IMR-90 (cell line): Measurements from ENCODE around the gene DCST2. TPM values are rescaled to one million over a fixed set of nuclear protein-coding genes. Genes with fewer than 3 reads are reported as not detected.

ENCODE experiments used
- ATAC-seq: fragments of 200-7000 bp; cut with Tn5 transposase; 2 replicates; pipeline ENCODE4 v1.9.1; 2020; ENCODE audit warnings: low read depth, mild to moderate bottlenecking, moderate library complexity
- BruUV-seq: library from RNA; stranded (reverse); fragments of 400-500 nt; replicated peaks from 2 replicates; lab custom pipeline; 2021; lab: Mats Ljungman, UMichigan
- CTCF ChIA-PET: fragments of 300-600 bp; formaldehyde crosslinking; extraction: SDS; loops from one replicate; lab custom pipeline; 2021; ENCODE audit warnings: antibody characterized with exemption; lab: Yijun Ruan, JAX
- POLR2A ChIA-PET: fragments of 300-600 bp; sonication (Branson Sonifier 250); formaldehyde crosslinking; loops from one replicate; lab custom pipeline; 2022; ENCODE audit warnings: antibody characterized with exemption; ENCODE audit not compliant: unreplicated experiment; lab: Charles Lee
- DNase-seq: peaks from one replicate; pipeline ENCODE4 v3.0.0; 2013
- H2AFZ ChIP-seq: replicated peaks from 2 replicates; pipeline ENCODE3; 2013; ENCODE audit warnings: low read length, mild to moderate bottlenecking; ENCODE audit not compliant: poor library complexity
- H2AK5ac ChIP-seq: 2 replicates; pipeline ENCODE4 v1.6.1; 2013; ENCODE audit warnings: low read depth, low read length, inconsistent platforms
- H2AK9ac ChIP-seq: replicated peaks from 2 replicates; pipeline ENCODE3; 2013; ENCODE audit warnings: mild to moderate bottlenecking, low read depth, low read length, moderate library complexity; ENCODE audit not compliant: poor library complexity
- H2BK120ac ChIP-seq: 2 replicates; pipeline ENCODE4 v1.6.1; 2013; ENCODE audit warnings: low read depth, low read length, inconsistent platforms
- H2BK15ac ChIP-seq: 3 replicates; pipeline ENCODE4 v1.6.1; 2013; ENCODE audit warnings: low read depth, low read length, inconsistent platforms
- H2BK20ac ChIP-seq: 2 replicates; pipeline ENCODE4 v1.6.1; 2013; ENCODE audit warnings: low read depth, mild to moderate bottlenecking, inconsistent platforms, low read length, moderate library complexity
- H2BK5ac ChIP-seq: 2 replicates; pipeline ENCODE4 v1.6.1; 2013; ENCODE audit warnings: mild to moderate bottlenecking, low read depth, low read length, inconsistent platforms; ENCODE audit not compliant: poor library complexity, severe bottlenecking
- H3K14ac ChIP-seq: replicated peaks from 2 replicates; pipeline ENCODE4 v1.6.1; 2013; ENCODE audit warnings: low read depth, low read length, inconsistent platforms
- H3K18ac ChIP-seq: 2 replicates; pipeline ENCODE4 v1.6.1; 2013; ENCODE audit warnings: low read depth, low read length, control low read depth
- H3K23ac ChIP-seq: 2 replicates; pipeline ENCODE4 v1.6.1; 2013; ENCODE audit warnings: low read depth, low read length, inconsistent platforms
- H3K27ac ChIP-seq: 2 replicates; pipeline ENCODE4 v1.5.1; 2013; ENCODE audit warnings: mild to moderate bottlenecking, control low read depth, low read length; ENCODE audit not compliant: insufficient read depth
- H3K27me3 ChIP-seq: 2 replicates; pipeline ENCODE4 v1.6.1; 2013; ENCODE audit warnings: low read length; ENCODE audit not compliant: control insufficient read depth, insufficient read depth
- H3K36me3 ChIP-seq: 2 replicates; pipeline ENCODE4 v1.6.1; 2013; ENCODE audit warnings: low read length, mixed read lengths; ENCODE audit not compliant: control insufficient read depth, insufficient read depth
- H3K4ac ChIP-seq: 2 replicates; pipeline ENCODE4 v1.6.1; 2013; ENCODE audit warnings: low read depth, low read length, inconsistent platforms
- H3K4me1 ChIP-seq: 2 replicates; pipeline ENCODE4 v1.6.1; 2013; ENCODE audit warnings: low read length, mixed read lengths; ENCODE audit not compliant: control insufficient read depth, insufficient read depth
- H3K4me2 ChIP-seq: 2 replicates; pipeline ENCODE4 v1.6.1; 2013; ENCODE audit warnings: low read depth, mild to moderate bottlenecking, control low read depth, low read length, moderate library complexity
- H3K4me3 ChIP-seq: 2 replicates; pipeline ENCODE4 v1.5.1; 2013; ENCODE audit warnings: low read depth, mild to moderate bottlenecking, control low read depth, low read length, moderate library complexity; ENCODE audit not compliant: insufficient read depth
- H3K56ac ChIP-seq: 2 replicates; pipeline ENCODE4 v1.6.1; 2013; ENCODE audit warnings: low read length, inconsistent platforms; ENCODE audit not compliant: insufficient read depth; ENCODE audit errors: extremely low read depth
- H3K79me1 ChIP-seq, 2 experiments: 2 replicates each; pipeline ENCODE4 v1.6.1; 2013; ENCODE audit warnings: low read length in 2 of 2, inconsistent platforms in 1 of 2, low read depth in 1 of 2
- H3K9ac ChIP-seq: 2 replicates; pipeline ENCODE4 v1.6.1; 2013; ENCODE audit warnings: low read depth, low read length, control low read depth
- H3K9me1 ChIP-seq: 2 replicates; pipeline ENCODE4 v1.6.1; 2013; ENCODE audit warnings: low read length, inconsistent platforms; ENCODE audit not compliant: insufficient read depth
- H3K9me3 ChIP-seq: 2 replicates; pipeline ENCODE4 v1.6.1; 2013; ENCODE audit warnings: low read length; ENCODE audit not compliant: control insufficient read depth, insufficient read depth
- H4K20me1 ChIP-seq: 2 replicates; pipeline ENCODE4 v1.6.1; 2013; ENCODE audit warnings: low read length, inconsistent platforms; ENCODE audit not compliant: insufficient read depth
- H4K5ac ChIP-seq: 2 replicates; pipeline ENCODE4 v1.6.1; 2013; ENCODE audit warnings: mild to moderate bottlenecking, low read depth, low read length, control low read depth
- H4K8ac ChIP-seq, 2 experiments: 2 replicates each; pipeline ENCODE4 v1.6.1; 2013; ENCODE audit warnings: low read depth in 2 of 2, low read length in 2 of 2, control low read depth in 1 of 2, inconsistent platforms in 1 of 2
- H4K91ac ChIP-seq: 2 replicates; pipeline ENCODE4 v1.6.1; 2013; ENCODE audit warnings: low read depth, low read length, inconsistent platforms; ENCODE audit not compliant: insufficient read depth
- BHLHE40 ChIP-seq: fragments of 150-350 bp; IDR thresholded peaks from 2 replicates; pipeline ENCODE4 v1.6.1; 2016; ENCODE audit warnings: mild to moderate bottlenecking, low read depth, low read length
- CEBPB ChIP-seq: IDR thresholded peaks from 2 replicates; pipeline ENCODE4 v1.6.1; 2012; ENCODE audit warnings: low read depth, low read length, improper control_type of control experiment
- CHD1 ChIP-seq: IDR thresholded peaks from 2 replicates; pipeline ENCODE4 v1.6.1; 2012; ENCODE audit warnings: low read depth, low read length, improper control_type of control experiment
- FOS ChIP-seq: fragments of 150-350 bp; IDR thresholded peaks from 2 replicates; pipeline ENCODE4 v1.6.1; 2016; ENCODE audit warnings: low read depth, low read length
- MAFK ChIP-seq: IDR thresholded peaks from 2 replicates; pipeline ENCODE4 v1.6.1; 2012; ENCODE audit warnings: low read depth, low read length, improper control_type of control experiment
- MAZ ChIP-seq: IDR thresholded peaks from 2 replicates; pipeline ENCODE4 v1.6.1; 2012; ENCODE audit warnings: low read depth, mild to moderate bottlenecking, low read length, improper control_type of control experiment, moderate library complexity, borderline replicate concordance
- MXI1 ChIP-seq: IDR thresholded peaks from 2 replicates; pipeline ENCODE4 v1.6.1; 2012; ENCODE audit warnings: low read depth, mild to moderate bottlenecking, low read length, moderate library complexity, borderline replicate concordance
- NFE2L2 ChIP-seq: fragments of 150-350 bp; IDR thresholded peaks from 2 replicates; pipeline ENCODE4 v1.6.1; 2016; ENCODE audit warnings: low read depth, mild to moderate bottlenecking, low read length
- POLR2A ChIP-seq: IDR thresholded peaks from 2 replicates; pipeline ENCODE4 v1.6.1; 2012; ENCODE audit warnings: mild to moderate bottlenecking, low read depth, low read length
- RAD21 ChIP-seq: IDR thresholded peaks from 2 replicates; pipeline ENCODE4 v1.6.1; 2012; ENCODE audit warnings: low read length, improper control_type of control experiment
- RCOR1 ChIP-seq: IDR thresholded peaks from 2 replicates; pipeline ENCODE4 v1.6.1; 2012; ENCODE audit warnings: mild to moderate bottlenecking, low read length, improper control_type of control experiment; ENCODE audit not compliant: insufficient replicate concordance
- RFX5 ChIP-seq: IDR thresholded peaks from 2 replicates; pipeline ENCODE4 v1.8.0; 2012; ENCODE audit warnings: low read depth, mild to moderate bottlenecking, low read length, moderate library complexity
- SMC3 ChIP-seq: fragments of 150-350 bp; IDR thresholded peaks from 2 replicates; pipeline ENCODE4 v1.6.1; 2016; ENCODE audit warnings: low read depth, mild to moderate bottlenecking, antibody characterized with exemption, low read length, moderate library complexity
- WGBS, 2 experiments: methylation state at CpG; one replicate each; pipeline versions ENCODE4 v1.1.5 to v1.1.7; 2013; ENCODE audit warnings: missing lambda C conversion rate in 2 of 2; ENCODE audit not compliant: insufficient read length in 1 of 2; ENCODE audit errors: extremely low coverage in 2 of 2; 5-methylcytosine and 5-hydroxymethylcytosine counted together
- dilution Hi-C: fragments of 300-500 bp; cut with HindIII; formaldehyde crosslinking; loops from one replicate; pipeline ENCODE4 v1.14.3; 2018; ENCODE audit warnings: low sequenced_read_pairs; ENCODE audit not compliant: unreplicated experiment
- in situ Hi-C: fragments of 300-500 bp; cut with MboI; formaldehyde crosslinking; loops from 3 replicates; pipeline ENCODE4 v1.14.3; 2019; ENCODE audit warnings: low sequenced_read_pairs, inconsistent platforms, mixed read lengths
- intact Hi-C: fragments of 100-400 bp; cut with micrococcal nuclease; formaldehyde crosslinking; loops from 2 replicates; pipeline ENCODE4 v1.10.0; 2022
- polyA plus RNA-seq, 3 experiments: library from polyadenylated mRNA; depleted of rRNA; stranded (reverse); fragments of >200 nt; gene quantifications; 2 replicates each; pipeline ENCODE4 v1.2.3, GENCODE V29; 2012; ENCODE audit warnings: low replicate concordance in 1 of 3
- total RNA-seq: library from RNA; depleted of rRNA; stranded (reverse); fragments of >200 nt; gene quantifications from 2 replicates; pipeline ENCODE4 v1.2.3, GENCODE V29; 2012
- TF ChIP-seq, protein P1 (sequence below): fragments of 150-350 bp; IDR thresholded peaks from 2 replicates; pipeline ENCODE4 v1.6.1; 2017; ENCODE audit warnings: mild to moderate bottlenecking, antibody characterized with exemption, low read length, low read depth

Gene DCST2
- total and polyA plus RNA-seq, 2 of the 4 experiments (the other 2 are of a cell fraction) = 0.14 TPM; not detected in 1

DNA sequence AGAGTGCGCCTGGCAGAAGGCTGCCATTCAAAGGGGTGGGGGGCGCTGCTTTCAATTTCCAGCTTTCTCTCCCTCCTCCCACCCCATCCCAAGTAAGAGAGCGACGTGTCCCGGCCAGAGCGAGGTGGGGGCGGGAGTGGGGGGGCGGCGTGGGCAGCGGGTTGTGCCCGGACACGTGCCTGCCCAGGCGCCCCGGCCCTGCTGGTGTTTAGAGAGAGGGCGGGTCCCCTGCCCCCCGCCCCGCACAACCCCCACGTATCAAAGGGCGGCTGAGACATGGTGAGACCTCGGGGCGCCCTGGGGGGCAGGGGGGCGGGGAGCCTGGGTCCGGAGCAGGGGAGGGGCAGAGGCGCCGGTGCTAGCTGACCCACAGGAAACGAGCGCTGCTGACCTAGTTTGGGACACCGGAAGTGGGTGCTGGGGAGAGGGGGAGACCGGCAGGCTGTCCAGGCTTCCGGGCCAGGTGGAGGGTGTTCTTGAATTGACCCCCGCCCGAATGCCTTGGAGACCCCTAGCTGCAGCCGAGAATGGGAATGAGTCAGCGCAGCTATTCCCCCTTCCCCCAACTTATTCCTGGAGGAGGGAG is 29.7 kb downstream of the DCST2 start:
- H2BK15ac ChIP-seq = peak overlapping the region; percentile 97; the same call in 2 of the 3 replicates
- H3K9me1 ChIP-seq = peaks cover 12% of the 10 kb centered on the region
- H3K27ac ChIP-seq = peak overlapping the region; percentile 96
- peak overlapping the region; percentile 99 for H2AK5ac ChIP-seq
- H3K79me1 ChIP-seq = peaks cover 14 to 71% of the 10 kb centered on the region in 2 experiments
- in situ Hi-C loops = no loop called here
- CTCF ChIA-PET = interaction anchor here (1.6 kb wide), 1 partner anchor 13 kb away, joined by 7 read pairs; no protein-coding TSS in a partner anchor
- peak overlapping the region; percentile 99 for H2AK9ac ChIP-seq
- dilution Hi-C loops = no loop called here
- DNase-seq (peak; percentile 38), ATAC-seq (peak; percentile 7)
- H3K4me2 ChIP-seq = peak overlapping the region; percentile 96
- WGBS, 2 experiments = 0% methylated on average over 1 of the region's 34 CpGs; no CpG with 5 or more reads in 1 of the 2 experiments
- peak overlapping the region; percentile 93 for H2AFZ ChIP-seq
- H3K23ac ChIP-seq = peak overlapping the region; percentile 90
- peak overlapping the region; percentile 98 for H3K4me3 ChIP-seq
- H3K4me1 ChIP-seq = peaks cover 21% of the 10 kb centered on the region
- H3K4ac ChIP-seq = peak overlapping the region; percentile 99
- POLR2A ChIA-PET = no interaction called here
- no peaks in the 10 kb centered on the region; the same call in 1 of the 2 replicates for H4K20me1 ChIP-seq
- peak overlapping the region; percentile 88 for H4K5ac ChIP-seq
- H3K9ac ChIP-seq = peak overlapping the region; percentile 95
- intact Hi-C loops = loop anchor here (5.0 kb wide), 1 partner anchor 48 kb away; the partner anchor contains the start of gene ADAM15
- H3K14ac ChIP-seq = peak overlapping the region; percentile 95
- H2BK5ac ChIP-seq = peak overlapping the region; percentile 91
- peak overlapping the region; percentile 92 to 98 for H4K8ac ChIP-seq
- peak overlapping the region; percentile 98 for H4K91ac ChIP-seq
- H3K18ac ChIP-seq = peak overlapping the region; percentile 87
- TF ChIP-seq MXI1 (peak; percentile 48; the same call in 1 of the 2 replicates), MAZ (peak; percentile 28; the same call in 1 of the 2 replicates), NFE2L2 (no peak), RFX5 (no peak), RCOR1 (no peak), BHLHE40 (peak; percentile 54; the same call in 1 of the 2 replicates), SMC3 (no peak), CHD1 (no peak), MAFK (no peak), FOS (no peak), RAD21 (no peak), CEBPB (no peak), POLR2A (no peak)
- TF ChIP-seq, protein P1, sequence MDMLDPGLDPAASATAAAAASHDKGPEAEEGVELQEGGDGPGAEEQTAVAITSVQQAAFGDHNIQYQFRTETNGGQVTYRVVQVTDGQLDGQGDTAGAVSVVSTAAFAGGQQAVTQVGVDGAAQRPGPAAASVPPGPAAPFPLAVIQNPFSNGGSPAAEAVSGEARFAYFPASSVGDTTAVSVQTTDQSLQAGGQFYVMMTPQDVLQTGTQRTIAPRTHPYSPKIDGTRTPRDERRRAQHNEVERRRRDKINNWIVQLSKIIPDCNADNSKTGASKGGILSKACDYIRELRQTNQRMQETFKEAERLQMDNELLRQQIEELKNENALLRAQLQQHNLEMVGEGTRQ = no peak
- H3K27me3 ChIP-seq = no peaks in the 10 kb centered on the region
- no TSS peak for BruUV-seq
- peak overlapping the region; percentile 87 for H2BK20ac ChIP-seq
- peak overlapping the region; percentile 71; the same call in 1 of the 2 replicates for H3K56ac ChIP-seq
- H3K9me3 ChIP-seq = no peaks in the 10 kb centered on the region
- H3K36me3 ChIP-seq = no peaks in the 10 kb centered on the region; the same call in none of the 2 replicates
- peak overlapping the region; percentile 90 for H2BK120ac ChIP-seq
